H9 (cell line): ENCODE results near the gene PLEKHO1. TPM values are rescaled to one million over a fixed set of nuclear protein-coding genes. Genes with fewer than 3 reads are reported as not detected.
A peak's percentile ranks its signal among the peaks of the same experiment; 100 is the strongest.

Source experiments
- DNase-seq: peaks from one replicate; pipeline ENCODE4 v3.0.0-alpha.2; 2017
- H2AFZ ChIP-seq: one replicate; pipeline ENCODE4 v1.6.1; 2013; ENCODE audit warnings: mild to moderate bottlenecking, low read length, control low read depth, moderate library complexity
- H2AK5ac ChIP-seq: 2 replicates; pipeline ENCODE4 v1.6.1; 2013; ENCODE audit warnings: low read length, control low read depth, mixed read lengths; ENCODE audit not compliant: insufficient read length
- H2BK120ac ChIP-seq: one replicate; pipeline ENCODE4 v1.6.1; 2013; ENCODE audit warnings: low read depth, mild to moderate bottlenecking, low read length, control low read depth, inconsistent platforms; ENCODE audit not compliant: poor library complexity, severe bottlenecking
- H2BK12ac ChIP-seq: 2 replicates; pipeline ENCODE4 v1.6.1; 2013; ENCODE audit warnings: low read length, control low read depth, mixed read lengths, low read depth; ENCODE audit not compliant: insufficient read length
- H2BK15ac ChIP-seq: 2 replicates; pipeline ENCODE4 v1.6.1; 2013; ENCODE audit warnings: low read depth, low read length, control low read depth
- H2BK20ac ChIP-seq: one replicate; pipeline ENCODE4 v1.6.1; 2013; ENCODE audit warnings: low read depth, mild to moderate bottlenecking, low read length, control low read depth, inconsistent platforms; ENCODE audit not compliant: poor library complexity, severe bottlenecking
- H2BK5ac ChIP-seq: 2 replicates; pipeline ENCODE4 v1.6.1; 2013; ENCODE audit warnings: low read length, control low read depth, mixed read lengths; ENCODE audit not compliant: insufficient read length
- H3K14ac ChIP-seq: 2 replicates; pipeline ENCODE4 v1.6.1; 2013; ENCODE audit warnings: low read length, control low read depth; ENCODE audit not compliant: insufficient read depth
- H3K18ac ChIP-seq: 2 replicates; pipeline ENCODE4 v1.6.1; 2013; ENCODE audit warnings: low read depth, mild to moderate bottlenecking, mixed read lengths, low read length, control low read depth; ENCODE audit not compliant: insufficient read length
- H3K23ac ChIP-seq: 2 replicates; pipeline ENCODE4 v1.6.1; 2013; ENCODE audit warnings: low read length, control low read depth, mixed read lengths, low read depth; ENCODE audit not compliant: insufficient read length
- H3K23me2 ChIP-seq: 2 replicates; pipeline ENCODE4 v1.6.1; 2013; ENCODE audit warnings: low read depth, mild to moderate bottlenecking, mixed read lengths, low read length, control low read depth; ENCODE audit not compliant: insufficient read length, poor library complexity, severe bottlenecking
- H3K27ac ChIP-seq: 2 replicates; pipeline ENCODE4 v1.5.1; 2013; ENCODE audit warnings: low read length, control low read depth, mixed read lengths, low read depth; ENCODE audit not compliant: insufficient read length
- H3K27me3 ChIP-seq: 2 replicates; pipeline ENCODE4 v1.6.1; 2013; ENCODE audit warnings: low read length, control low read depth, inconsistent platforms; ENCODE audit not compliant: insufficient read depth
- H3K4ac ChIP-seq: 2 replicates; pipeline ENCODE4 v1.6.1; 2013; ENCODE audit warnings: low read depth, mild to moderate bottlenecking, control low read depth, inconsistent platforms, low read length, moderate library complexity
- H3K4me1 ChIP-seq: 2 replicates; pipeline ENCODE4 v1.6.1; 2013; ENCODE audit warnings: low read length, control low read depth, inconsistent platforms; ENCODE audit not compliant: insufficient read depth
- H3K4me2 ChIP-seq: 2 replicates; pipeline ENCODE4 v1.6.1; 2013; ENCODE audit warnings: low read length, control low read depth, mixed read lengths; ENCODE audit not compliant: insufficient read length, insufficient read depth
- H3K56ac ChIP-seq: 2 replicates; pipeline ENCODE4 v1.6.1; 2013; ENCODE audit warnings: low read depth, mild to moderate bottlenecking, mixed read lengths, low read length, control low read depth; ENCODE audit not compliant: insufficient read length
- H3K79me1 ChIP-seq: 2 replicates; pipeline ENCODE4 v1.6.1; 2013; ENCODE audit warnings: low read depth, mild to moderate bottlenecking, moderate library complexity, low read length, control low read depth, inconsistent platforms; ENCODE audit not compliant: insufficient read depth, poor library complexity, severe bottlenecking
- H3K79me2 ChIP-seq: 2 replicates; pipeline ENCODE4 v1.6.1; 2013; ENCODE audit warnings: low read length, control low read depth, inconsistent platforms; ENCODE audit not compliant: insufficient read depth
- H3K9ac ChIP-seq: 2 replicates; pipeline ENCODE4 v1.6.1; 2013; ENCODE audit warnings: low read length, control low read depth, mixed read lengths; ENCODE audit not compliant: insufficient read length; ENCODE audit errors: extremely low read depth
- H3K9me3 ChIP-seq: one replicate; pipeline ENCODE4 v1.6.1; 2013; ENCODE audit warnings: low read depth, low read length, inconsistent platforms; ENCODE audit not compliant: control insufficient read depth
- H3T11ph ChIP-seq: one replicate; pipeline ENCODE4 v1.6.1; 2013; ENCODE audit warnings: mild to moderate bottlenecking, low read length, control low read depth, inconsistent platforms
- H4K20me1 ChIP-seq: one replicate; pipeline ENCODE4 v1.6.1; 2013; ENCODE audit not compliant: control insufficient read depth, insufficient read length, insufficient read depth
- H4K5ac ChIP-seq: 2 replicates; pipeline ENCODE4 v1.6.1; 2013; ENCODE audit warnings: low read depth, mild to moderate bottlenecking, mixed read lengths, low read length, control low read depth; ENCODE audit not compliant: insufficient read length
- H4K8ac ChIP-seq: replicated peaks from 2 replicates; pipeline ENCODE4 v1.6.1; 2013; ENCODE audit warnings: low read length, control low read depth, mixed read lengths, low read depth; ENCODE audit not compliant: insufficient read length
- H4K91ac ChIP-seq: 2 replicates; pipeline ENCODE4 v1.6.1; 2013; ENCODE audit warnings: low read depth, mild to moderate bottlenecking, moderate library complexity, mixed read lengths, low read length, control low read depth; ENCODE audit not compliant: insufficient read length
- H3K27ac Mint-ChIP-seq, 3 experiments: 2 replicates in 2 of 3; 3 replicates in 1 of 3; pipeline ENCODE4 v1.8.0; 2020 to 2021; ENCODE audit warnings: mixed read lengths in 3 of 3, mild to moderate bottlenecking in 1 of 3, moderate library complexity in 1 of 3
- H3K27me3 Mint-ChIP-seq: 2 replicates; pipeline ENCODE4 v1.8.0; 2021; ENCODE audit warnings: low read depth, mild to moderate bottlenecking, moderate library complexity, mixed read lengths
- H3K36me3 Mint-ChIP-seq, 3 experiments: 2 replicates in 2 of 3; 3 replicates in 1 of 3; pipeline ENCODE4 v1.8.0; 2020 to 2021; ENCODE audit warnings: low read depth in 3 of 3, mixed read lengths in 3 of 3; ENCODE audit not compliant: insufficient read depth in 1 of 3
- H3K4me1 Mint-ChIP-seq, 2 experiments: 2 replicates each; pipeline ENCODE4 v1.8.0; 2020; ENCODE audit warnings: mixed read lengths in 2 of 2
- H3K4me3 Mint-ChIP-seq, 2 experiments: 2 replicates in 1 of 2; 3 replicates in 1 of 2; pipeline ENCODE4 v1.8.0; 2020 to 2021; ENCODE audit warnings: mild to moderate bottlenecking in 2 of 2, mixed read lengths in 2 of 2, moderate library complexity in 1 of 2
- H3K9me3 Mint-ChIP-seq, 2 experiments: 2 replicates in 1 of 2; 3 replicates in 1 of 2; pipeline ENCODE4 v1.8.0; 2020; ENCODE audit warnings: mild to moderate bottlenecking in 2 of 2, mixed read lengths in 2 of 2, moderate library complexity in 1 of 2
- CTCF ChIP-seq: fragments of 200-600 bp; sonication (generic); conservative IDR thresholded peaks from 3 replicates; pipeline ENCODE4 v1.8.0; 2021; ENCODE audit warnings: antibody characterized with exemption, mild to moderate bottlenecking
- WGBS: extraction: QIAGEN DNeasy Blood & Tissue Kit; methylation state at CpG from one replicate; pipeline ENCODE4 v1.1.7; 2013; ENCODE audit warnings: missing lambda C conversion rate, low lambda C conversion rate, mixed read lengths; ENCODE audit not compliant: insufficient read length; ENCODE audit errors: extremely low coverage; 5-methylcytosine and 5-hydroxymethylcytosine counted together
- total RNA-seq: library from RNA; stranded (reverse); gene quantifications from 2 replicates; pipeline ENCODE4 v1.2.1, GENCODE V29; 2021

PLEKHO1 gene
- total RNA-seq, 1 experiment from 2014 or later, result 48.1 TPM

- no peak overlapping the region for H2AFZ ChIP-seq
- no peaks in the 10 kb centered on the region for H3K79me1 ChIP-seq
- H2AK5ac ChIP-seq, result no peak overlapping the region
- no peak overlapping the region for H3K4me2 ChIP-seq
- H3T11ph ChIP-seq, result no peak overlapping the region
- H3K79me2 ChIP-seq, result 0 out of 2 replicates have a peak, but pooled peaks cover 4% of the 10 kb centered on the region
- H3K27ac ChIP-seq, result no peak overlapping the region
- no peak overlapping the region for H2BK20ac ChIP-seq
- H3K23ac ChIP-seq, result no peak overlapping the region
- no CpG with 5 or more reads among the region's 4 CpGs for WGBS
- Mint-ChIP-seq H3K9me3 (peaks cover 0 to 2% of the 10 kb centered on the region in 2 experiments; a peak in 1 of 5 replicates), H3K4me3 (no peak overlapping the region), H3K27ac (peak overlapping the region in 2 of 3 experiments; percentile 42 to 66; a peak in 2 of 7 replicates), H3K27me3 (no peaks in the 10 kb centered on the region; the same call in 1 of the 2 replicates), H3K36me3 (peaks cover 48 to 69% (median 65%) of the 10 kb centered on the region in 3 experiments), H3K4me1 (peaks cover 17 to 19% of the 10 kb centered on the region in 2 experiments)
- H3K27me3 ChIP-seq, result no peaks in the 10 kb centered on the region
- no peak overlapping the region for H4K91ac ChIP-seq
- no peak overlapping the region for H2BK12ac ChIP-seq
- peaks cover 14% of the 10 kb centered on the region for H3K23me2 ChIP-seq
- H4K5ac ChIP-seq, result no peak overlapping the region
- no peak overlapping the region for H3K9ac ChIP-seq
- no peak overlapping the region for H3K18ac ChIP-seq
- H3K14ac ChIP-seq, result no peak overlapping the region
- no peaks in the 10 kb centered on the region for H3K9me3 ChIP-seq
- H2BK5ac ChIP-seq, result no peak overlapping the region
- no peak overlapping the region for H4K8ac ChIP-seq
- H3K56ac ChIP-seq, result no peak overlapping the region
- no peak for DNase-seq
- no peak overlapping the region for H3K4ac ChIP-seq
- peaks cover 4% of the 10 kb centered on the region; the same call in 1 of the 2 replicates for H3K4me1 ChIP-seq
- no peaks in the 10 kb centered on the region for H4K20me1 ChIP-seq
- no peak for TF ChIP-seq CTCF
- no peak overlapping the region for H2BK120ac ChIP-seq
- no peak overlapping the region for H2BK15ac ChIP-seq
These were observed 4.4 kb downstream of the PLEKHO1 start for GRCh38 chr1:150154143-150154542.
